GM10248 (cell line): ENCODE measurements around the gene SLC31A2.

Experiments used
- CTCF ChIA-PET: fragments of 300-600 bp; sonication (Branson Sonifier 250); formaldehyde crosslinking; extraction: SDS; loops from one replicate; lab custom pipeline; 2021; ENCODE audit warnings: antibody characterized with exemption; lab: Yijun Ruan, JAX
- POLR2A ChIA-PET: fragments of 350-650 bp; sonication (Branson Sonifier 250); formaldehyde crosslinking; extraction: SDS; loops from one replicate; lab custom pipeline; 2020; ENCODE audit warnings: antibody characterized with exemption; lab: Yijun Ruan, JAX
- DNase-seq: peaks from one replicate; pipeline ENCODE4 v3.0.0; 2012; ENCODE audit errors: extremely low spot score
- TF ChIP-seq, protein P1 (sequence below): IDR thresholded peaks from 2 replicates; pipeline ENCODE4 v1.5.1; 2012; ENCODE audit warnings: mild to moderate bottlenecking, low read depth; ENCODE audit errors: extremely low read depth, missing control alignments, control extremely low read depth

The SLC31A2 gene

DNA sequence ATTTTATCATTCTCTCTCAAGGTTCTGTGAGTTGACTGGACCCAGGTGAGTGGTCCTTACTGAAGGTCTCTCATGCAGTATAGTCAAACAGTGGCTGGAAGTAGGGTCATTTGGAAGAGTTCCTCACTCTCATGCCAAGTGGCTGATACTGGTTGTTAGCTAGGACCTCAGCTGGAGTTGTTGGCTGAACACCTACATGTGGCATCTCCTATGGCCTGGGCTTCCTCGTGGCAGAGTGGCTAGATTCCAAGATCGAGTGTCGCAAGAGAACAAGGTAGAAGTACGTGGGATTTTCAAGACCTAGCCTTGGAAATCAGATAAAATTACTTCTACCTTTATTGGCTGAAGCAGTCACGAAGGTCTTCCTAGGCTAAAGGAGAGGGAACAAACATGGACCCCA lies 7.6 kb downstream of the SLC31A2 start:
- POLR2A ChIA-PET, result no interaction called here
- TF ChIP-seq, protein P1, sequence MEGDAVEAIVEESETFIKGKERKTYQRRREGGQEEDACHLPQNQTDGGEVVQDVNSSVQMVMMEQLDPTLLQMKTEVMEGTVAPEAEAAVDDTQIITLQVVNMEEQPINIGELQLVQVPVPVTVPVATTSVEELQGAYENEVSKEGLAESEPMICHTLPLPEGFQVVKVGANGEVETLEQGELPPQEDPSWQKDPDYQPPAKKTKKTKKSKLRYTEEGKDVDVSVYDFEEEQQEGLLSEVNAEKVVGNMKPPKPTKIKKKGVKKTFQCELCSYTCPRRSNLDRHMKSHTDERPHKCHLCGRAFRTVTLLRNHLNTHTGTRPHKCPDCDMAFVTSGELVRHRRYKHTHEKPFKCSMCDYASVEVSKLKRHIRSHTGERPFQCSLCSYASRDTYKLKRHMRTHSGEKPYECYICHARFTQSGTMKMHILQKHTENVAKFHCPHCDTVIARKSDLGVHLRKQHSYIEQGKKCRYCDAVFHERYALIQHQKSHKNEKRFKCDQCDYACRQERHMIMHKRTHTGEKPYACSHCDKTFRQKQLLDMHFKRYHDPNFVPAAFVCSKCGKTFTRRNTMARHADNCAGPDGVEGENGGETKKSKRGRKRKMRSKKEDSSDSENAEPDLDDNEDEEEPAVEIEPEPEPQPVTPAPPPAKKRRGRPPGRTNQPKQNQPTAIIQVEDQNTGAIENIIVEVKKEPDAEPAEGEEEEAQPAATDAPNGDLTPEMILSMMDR, result no peak
- no peak for DNase-seq
- CTCF ChIA-PET, result interaction anchor here (1.0 kb wide), 1 partner anchor 28 kb away, joined by 3 read pairs; no protein-coding TSS in a partner anchor

DNA sequence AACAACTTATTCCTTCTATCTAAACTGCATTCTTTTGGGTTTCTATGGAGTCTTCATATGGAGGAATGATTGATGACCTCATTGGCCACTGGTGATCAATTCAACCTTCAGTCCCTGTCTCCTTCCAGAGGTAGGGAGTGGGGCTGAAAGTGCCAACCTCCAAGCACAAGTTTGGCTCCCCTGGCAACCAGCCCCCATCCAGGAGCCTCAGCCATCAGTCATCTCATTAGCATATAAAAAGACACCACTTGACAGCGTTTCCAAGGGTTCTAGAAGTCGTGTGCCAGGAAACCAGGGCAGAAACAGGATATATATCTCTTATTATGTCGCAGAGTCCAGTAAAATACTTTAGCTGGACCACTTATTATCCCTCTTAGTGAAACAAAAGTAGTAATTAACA lies 9.8 kb downstream of the SLC31A2 start:
- CTCF ChIA-PET, result interaction anchor here (1.1 to 2.0 kb wide), 3 partner anchors 9 to 29 kb away, joined by 3 to 7 read pairs (median 3); partner anchors contain the start of gene SLC31A2
- POLR2A ChIA-PET, result no interaction called here
- TF ChIP-seq, protein P1, result no peak
- no peak for DNase-seq

DNA sequence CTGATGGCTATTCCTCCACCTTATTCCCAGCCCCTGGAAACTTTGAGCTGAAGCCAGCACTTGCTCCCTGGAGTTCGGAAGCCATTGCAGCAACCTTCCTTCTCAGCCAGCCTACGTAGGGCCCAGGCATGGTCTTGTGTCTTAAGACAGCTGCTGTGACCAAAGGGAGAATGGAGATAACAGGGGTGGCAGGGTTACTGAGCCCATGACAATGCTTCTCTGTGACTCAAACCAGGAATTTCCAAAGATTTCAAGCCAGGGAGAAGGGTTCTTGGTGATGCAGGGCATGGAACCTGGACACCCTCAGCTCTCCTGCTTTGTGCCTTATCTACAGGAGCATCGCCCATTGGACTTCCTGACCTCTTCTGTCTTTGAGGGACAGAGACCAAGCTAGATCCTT lies 12.2 kb downstream of the SLC31A2 start:
- ChIA-PET CTCF (interaction anchor here (1.1 to 1.8 kb wide), 5 partner anchors 9 to 51 kb away, joined by 4 to 7 read pairs (median 4); partner anchors contain the start of gene SLC31A2), POLR2A (no interaction called here)
- TF ChIP-seq, protein P1, result no peak
- DNase-seq, result no peak

DNA sequence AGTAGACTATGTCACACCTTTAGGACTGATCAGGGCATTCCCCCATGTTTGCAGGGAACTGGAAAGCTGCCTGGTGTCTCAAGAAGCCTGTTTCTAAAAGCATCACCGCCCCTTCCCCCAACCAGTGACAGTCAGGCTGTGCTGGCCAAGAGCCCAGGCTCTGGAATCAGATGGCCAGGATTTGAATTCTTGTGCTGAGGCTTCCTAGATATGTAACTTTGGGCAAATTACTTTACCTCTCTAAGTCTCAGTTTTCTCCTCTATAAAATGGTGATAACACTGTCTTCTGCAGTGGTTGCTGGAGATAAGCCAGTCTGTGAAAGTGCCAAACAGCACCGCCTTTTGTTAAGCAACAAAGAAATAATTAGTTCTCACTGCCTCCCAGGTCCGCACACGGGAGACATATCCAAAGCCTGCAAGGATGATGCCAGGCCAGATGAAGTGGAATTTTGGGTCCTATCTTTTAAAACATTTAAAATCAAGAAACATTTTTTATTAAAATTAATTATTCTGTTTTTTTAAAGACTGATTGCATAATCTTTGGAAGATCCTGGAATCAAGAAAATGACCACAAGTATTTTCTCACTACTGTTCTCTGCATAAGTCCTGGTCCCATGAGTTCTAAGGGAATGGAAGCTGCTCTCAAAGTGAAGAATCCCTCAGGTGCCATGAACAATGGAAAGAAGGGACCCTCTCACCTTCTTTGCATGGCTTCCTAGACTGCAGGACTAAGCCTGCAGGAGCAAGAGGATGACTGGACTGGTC lies 13.9 kb downstream of the SLC31A2 start:
- ChIA-PET CTCF (interaction anchor here (1.6 kb wide), 1 partner anchor 9 kb away, joined by 7 read pairs; no protein-coding TSS in a partner anchor), POLR2A (no interaction called here)
- TF ChIP-seq, protein P1, result no peak
- DNase-seq, result no peak

DNA sequence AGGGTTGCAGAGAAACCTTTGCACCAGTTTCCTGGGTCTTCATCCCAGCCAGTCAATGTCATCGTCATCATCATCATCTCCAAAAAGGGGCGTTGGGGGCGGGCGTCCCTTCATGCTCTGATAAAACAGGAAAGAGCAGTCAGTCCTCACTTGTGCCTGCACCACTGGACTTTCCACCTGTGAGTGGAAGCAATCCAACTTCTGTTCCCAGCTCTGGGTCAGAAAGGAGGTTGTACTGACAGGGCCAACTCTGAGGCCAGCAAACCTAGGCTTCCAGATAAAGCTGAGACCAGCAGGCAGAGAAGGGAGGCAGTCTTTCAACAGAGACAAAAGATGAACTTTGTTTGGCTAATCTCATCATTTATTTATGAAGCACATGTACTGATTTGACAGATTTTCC lies 15.2 kb downstream of the SLC31A2 start:
- ChIA-PET POLR2A (no interaction called here), CTCF (interaction anchor here (1.0 kb wide), 1 partner anchor 11 kb away, joined by 3 read pairs; no protein-coding TSS in a partner anchor)

DNA sequence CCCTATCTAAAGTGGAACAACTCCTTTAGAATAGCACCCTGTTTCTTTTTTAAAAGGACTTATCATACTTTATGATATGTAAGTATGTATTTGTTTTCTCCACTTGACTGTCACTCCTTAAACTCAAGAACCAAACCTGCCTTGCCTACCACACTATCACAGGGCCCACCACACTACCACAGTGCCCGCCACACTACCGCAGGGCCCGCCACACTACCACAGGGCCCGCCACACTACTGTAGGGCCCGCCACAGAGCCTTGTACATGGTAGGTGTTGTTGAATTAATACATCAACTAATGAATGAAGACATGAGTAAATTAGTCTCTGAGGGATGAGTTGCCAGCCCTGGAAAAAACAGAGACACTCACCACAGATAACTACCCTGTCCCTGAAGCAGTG lies 18.0 kb downstream of the SLC31A2 start:
- DNase-seq, result no peak
- ChIA-PET POLR2A (no interaction called here), CTCF (interaction anchor here (1.6 kb wide), 1 partner anchor 8 kb away, joined by 3 read pairs; no protein-coding TSS in a partner anchor)
- TF ChIP-seq, protein P1, result no peak

More for the DNA sequence above, 15.2 kb downstream of the SLC31A2 start:
- DNase-seq, result no peak
- TF ChIP-seq, protein P1, result no peak
